GM12874 (cell line): ENCODE measurements around the gene KCNN3.

Source experiments
- TF ChIP-seq, protein P1 (sequence below): IDR thresholded peaks from 2 replicates; pipeline ENCODE4 v1.5.1; 2011; ENCODE audit warnings: low read depth, mild to moderate bottlenecking, control low read depth, low read length, moderate library complexity; ENCODE audit not compliant: insufficient read depth

KCNN3 gene

GRCh38 chr1:154657556-154657955, 212.5 kb downstream of the KCNN3 start:
- TF ChIP-seq, protein P1, sequence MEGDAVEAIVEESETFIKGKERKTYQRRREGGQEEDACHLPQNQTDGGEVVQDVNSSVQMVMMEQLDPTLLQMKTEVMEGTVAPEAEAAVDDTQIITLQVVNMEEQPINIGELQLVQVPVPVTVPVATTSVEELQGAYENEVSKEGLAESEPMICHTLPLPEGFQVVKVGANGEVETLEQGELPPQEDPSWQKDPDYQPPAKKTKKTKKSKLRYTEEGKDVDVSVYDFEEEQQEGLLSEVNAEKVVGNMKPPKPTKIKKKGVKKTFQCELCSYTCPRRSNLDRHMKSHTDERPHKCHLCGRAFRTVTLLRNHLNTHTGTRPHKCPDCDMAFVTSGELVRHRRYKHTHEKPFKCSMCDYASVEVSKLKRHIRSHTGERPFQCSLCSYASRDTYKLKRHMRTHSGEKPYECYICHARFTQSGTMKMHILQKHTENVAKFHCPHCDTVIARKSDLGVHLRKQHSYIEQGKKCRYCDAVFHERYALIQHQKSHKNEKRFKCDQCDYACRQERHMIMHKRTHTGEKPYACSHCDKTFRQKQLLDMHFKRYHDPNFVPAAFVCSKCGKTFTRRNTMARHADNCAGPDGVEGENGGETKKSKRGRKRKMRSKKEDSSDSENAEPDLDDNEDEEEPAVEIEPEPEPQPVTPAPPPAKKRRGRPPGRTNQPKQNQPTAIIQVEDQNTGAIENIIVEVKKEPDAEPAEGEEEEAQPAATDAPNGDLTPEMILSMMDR = no peak

DNA sequence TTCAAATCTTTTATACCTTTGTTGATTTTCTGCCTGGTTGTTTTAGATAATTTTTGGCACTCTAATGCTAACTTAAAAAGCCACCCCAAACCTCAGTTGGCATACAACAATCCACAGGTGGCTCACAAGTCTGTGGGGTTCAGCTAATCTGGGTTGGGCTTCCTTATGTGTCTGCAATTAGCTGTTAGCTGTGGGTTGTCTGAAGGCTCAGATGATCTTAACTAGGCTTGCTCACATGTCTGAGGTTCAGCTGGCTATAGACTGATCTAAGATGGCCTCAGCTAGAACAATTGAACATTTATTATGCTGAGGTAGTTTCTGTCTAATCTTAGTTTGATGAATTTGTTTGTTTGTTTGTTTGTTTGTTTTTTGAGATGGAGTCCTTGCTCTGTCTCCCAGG, 217.2 kb downstream of the KCNN3 start:
- TF ChIP-seq, protein P1 = no peak
